ENCODE results near the gene ARRB2. TPM values are rescaled to one million over a fixed set of nuclear protein-coding genes. Genes with fewer than 3 reads are reported as not detected.

The ARRB2 gene
- 73.0 TPM for polyA plus RNA-seq (2012; ENCODE audit: insufficient read depth, insufficient read length, low read depth)

GRCh38 chr17:4709794-4710692, at the start of gene ARRB2:
Gene ARRB2 (plus strand): TSS chr17:4710632. CDS start chr17:4710722, 90 bp downstream.
- Histone ChIP-seq H3K27me3 (no peaks in the 10 kb centered on the region), H3K9me3 (no peaks in the 10 kb centered on the region), H3K4me1 (no peaks in the 10 kb centered on the region), H3K4me3 (ENCODE audit: low read depth, low read length) (peak within 1 kb of the TSS; percentile 65), H3K36me3 (no peaks in the 10 kb centered on the region)
- DNase-seq, result peak; percentile 96
- TF ChIP-seq CTCF (IDR thresholded peaks at IDR 0.05; ENCODE audit: low read depth, low read length), result peak; percentile 43

GRCh38 chr17:4663711-4664110, 46.7 kb upstream of the ARRB2 start:
- Histone ChIP-seq H3K27me3 (peaks cover 6% of the 10 kb centered on the region), H3K9me3 (no peaks in the 10 kb centered on the region), H3K36me3 (no peaks in the 10 kb centered on the region), H3K4me1 (no peaks in the 10 kb centered on the region), H3K4me3 (ENCODE audit: low read depth, low read length) (no peak overlapping the region)
- DNase-seq, result no peak
- no peak for TF ChIP-seq CTCF (IDR thresholded peaks at IDR 0.05; ENCODE audit: low read depth, low read length)

- H3K27me3 ChIP-seq, result peaks cover 6% of the 10 kb centered on the region
- DNase-seq, result no peak
- no peak for TF ChIP-seq CTCF (IDR thresholded peaks at IDR 0.05; ENCODE audit: low read depth, low read length)
- H3K4me1 ChIP-seq, result no peaks in the 10 kb centered on the region
- H3K36me3 ChIP-seq, result no peaks in the 10 kb centered on the region
- H3K4me3 ChIP-seq (ENCODE audit: low read depth, low read length), result no peak overlapping the region
- no peaks in the 10 kb centered on the region for H3K9me3 ChIP-seq
Observed at GRCh38 chr17:4664230-4664629, 46.2 kb upstream of the ARRB2 start.

GRCh38 chr17:4665027-4665426, 45.4 kb upstream of the ARRB2 start:
- no peak for DNase-seq
- Histone ChIP-seq H3K27me3 (peaks cover 6% of the 10 kb centered on the region), H3K9me3 (no peaks in the 10 kb centered on the region), H3K4me3 (ENCODE audit: low read depth, low read length) (no peak overlapping the region), H3K36me3 (no peaks in the 10 kb centered on the region), H3K4me1 (no peaks in the 10 kb centered on the region)
- no peak for TF ChIP-seq CTCF (IDR thresholded peaks at IDR 0.05; ENCODE audit: low read depth, low read length)

GRCh38 chr17:4666296-4666695, 44.1 kb upstream of the ARRB2 start:
- DNase-seq, result no peak
- Histone ChIP-seq H3K27me3 (peaks cover 6% of the 10 kb centered on the region), H3K36me3 (no peaks in the 10 kb centered on the region), H3K4me1 (no peaks in the 10 kb centered on the region), H3K9me3 (no peaks in the 10 kb centered on the region), H3K4me3 (ENCODE audit: low read depth, low read length) (no peak overlapping the region)
- no peak for TF ChIP-seq CTCF (IDR thresholded peaks at IDR 0.05; ENCODE audit: low read depth, low read length)

GRCh38 chr17:4667166-4667565, 43.3 kb upstream of the ARRB2 start:
- no peaks in the 10 kb centered on the region for H3K9me3 ChIP-seq
- H3K27me3 ChIP-seq, result peaks cover 6% of the 10 kb centered on the region
- no peaks in the 10 kb centered on the region; the same call in 1 of the 2 replicates for H3K36me3 ChIP-seq
- TF ChIP-seq CTCF (IDR thresholded peaks at IDR 0.05; ENCODE audit: low read depth, low read length), result no peak
- no peak for DNase-seq
- H3K4me3 ChIP-seq (ENCODE audit: low read depth, low read length), result no peak overlapping the region
- H3K4me1 ChIP-seq, result no peaks in the 10 kb centered on the region
